ENCODE measurements around the gene KCND3. TPM values are rescaled to one million over a fixed set of nuclear protein-coding genes. Genes with fewer than 3 reads are reported as not detected.

Gene KCND3
- total RNA-seq, 4 donors from 2014 or later, result 1.8 to 5.3 (median 4.2) TPM

GRCh38 chr1:111856411-111857185 lies 132.9 kb downstream of the KCND3 start:
- H3K4me3 ChIP-seq (replicated peaks in 1 of 3), result no peak overlapping the region
- no peaks in the 10 kb centered on the region for H3K27me3 ChIP-seq
- H3K36me3 ChIP-seq, result no peaks in the 10 kb centered on the region
- no peaks in the 10 kb centered on the region for H3K9me3 ChIP-seq
- WGBS, 2 donors, result 55 to 67% methylated on average over 11 to 13 of the region's 13 CpGs
- H3K27ac ChIP-seq, result no peak overlapping the region
- H3K4me1 ChIP-seq, result no peaks in the 10 kb centered on the region
- DNase-seq, result no peak
- TF ChIP-seq POLR2A (IDR thresholded peaks at IDR 0.05), result no peak
- TF ChIP-seq CTCF (IDR thresholded peaks at IDR 0.05), result no peak
- intact Hi-C loops (cut with DNase I), result no loop called here

- WGBS, 2 donors, result 83 to 91% methylated on average over 4 of the region's 4 CpGs
- TF ChIP-seq CTCF (IDR thresholded peaks at IDR 0.05), result no peak
- no peak for TF ChIP-seq POLR2A (IDR thresholded peaks at IDR 0.05)
- Histone ChIP-seq H3K27me3 (no peaks in the 10 kb centered on the region), H3K4me1 (no peaks in the 10 kb centered on the region), H3K36me3 (no peaks in the 10 kb centered on the region), H3K27ac (no peak overlapping the region), H3K9me3 (no peaks in the 10 kb centered on the region), H3K4me3 (replicated peaks in 1 of 3) (no peak overlapping the region)
- no peak for DNase-seq
- intact Hi-C loops (cut with DNase I), result no loop called here
These were observed 134.2 kb downstream of the KCND3 start for GRCh38 chr1:111855260-111855659.

GRCh38 chr1:111852261-111852721 lies 137.2 kb downstream of the KCND3 start:
- Histone ChIP-seq H3K4me3 (replicated peaks in 1 of 3) (no peak overlapping the region), H3K36me3 (no peaks in the 10 kb centered on the region), H3K9me3 (no peaks in the 10 kb centered on the region), H3K4me1 (no peaks in the 10 kb centered on the region), H3K27ac (no peak overlapping the region), H3K27me3 (no peaks in the 10 kb centered on the region)
- WGBS, 2 donors, result 76 to 81% methylated on average over 7 of the region's 7 CpGs
- no peak for DNase-seq
- TF ChIP-seq POLR2A (IDR thresholded peaks at IDR 0.05) (no peak), CTCF (IDR thresholded peaks at IDR 0.05) (no peak)
- intact Hi-C loops (cut with DNase I), result no loop called here

GRCh38 chr1:111851552-111851951 lies 137.9 kb downstream of the KCND3 start:
- 48 to 53% methylated on average over 5 to 6 of the region's 6 CpGs for WGBS, 2 donors
- Histone ChIP-seq H3K36me3 (no peaks in the 10 kb centered on the region), H3K9me3 (no peaks in the 10 kb centered on the region), H3K4me3 (replicated peaks in 1 of 3) (no peak overlapping the region), H3K27ac (no peak overlapping the region), H3K4me1 (no peaks in the 10 kb centered on the region), H3K27me3 (no peaks in the 10 kb centered on the region)
- DNase-seq, result no peak
- TF ChIP-seq POLR2A (IDR thresholded peaks at IDR 0.05) (no peak), CTCF (IDR thresholded peaks at IDR 0.05) (no peak)
- intact Hi-C loops (cut with DNase I), result no loop called here

- H3K4me1 ChIP-seq, result no peaks in the 10 kb centered on the region
- H3K36me3 ChIP-seq, result no peaks in the 10 kb centered on the region
- no peak for DNase-seq
- TF ChIP-seq CTCF (IDR thresholded peaks at IDR 0.05), result no peak
- TF ChIP-seq POLR2A (IDR thresholded peaks at IDR 0.05), result no peak
- H3K4me3 ChIP-seq (replicated peaks in 1 of 3), result no peak overlapping the region
- no peaks in the 10 kb centered on the region for H3K9me3 ChIP-seq
- WGBS, 2 donors, result 69 to 70% methylated on average over 2 of the region's 2 CpGs
- H3K27ac ChIP-seq, result no peak overlapping the region
- intact Hi-C loops (cut with DNase I), result no loop called here
- H3K27me3 ChIP-seq, result no peaks in the 10 kb centered on the region
These were observed 139.4 kb downstream of the KCND3 start for GRCh38 chr1:111850109-111850508.

Data from thyroid gland (tissue), 4 donors.